NCI-H774 (cell line): Measurements from ENCODE around the gene NOVA1.
"Not testable (repeated sequence)": the region's sequence is repeated elsewhere in the genome, so short reads cannot be mapped to it uniquely, and the experiment has no call there.

ENCODE experiments used
- DNase-seq: peaks from one replicate; lab custom pipeline; 2025; lab: John Stamatoyannopoulos, UW

The NOVA1 gene, protein sequence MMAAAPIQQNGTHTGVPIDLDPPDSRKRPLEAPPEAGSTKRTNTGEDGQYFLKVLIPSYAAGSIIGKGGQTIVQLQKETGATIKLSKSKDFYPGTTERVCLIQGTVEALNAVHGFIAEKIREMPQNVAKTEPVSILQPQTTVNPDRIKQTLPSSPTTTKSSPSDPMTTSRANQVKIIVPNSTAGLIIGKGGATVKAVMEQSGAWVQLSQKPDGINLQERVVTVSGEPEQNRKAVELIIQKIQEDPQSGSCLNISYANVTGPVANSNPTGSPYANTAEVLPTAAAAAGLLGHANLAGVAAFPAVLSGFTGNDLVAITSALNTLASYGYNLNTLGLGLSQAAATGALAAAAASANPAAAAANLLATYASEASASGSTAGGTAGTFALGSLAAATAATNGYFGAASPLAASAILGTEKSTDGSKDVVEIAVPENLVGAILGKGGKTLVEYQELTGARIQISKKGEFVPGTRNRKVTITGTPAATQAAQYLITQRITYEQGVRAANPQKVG

DNA sequence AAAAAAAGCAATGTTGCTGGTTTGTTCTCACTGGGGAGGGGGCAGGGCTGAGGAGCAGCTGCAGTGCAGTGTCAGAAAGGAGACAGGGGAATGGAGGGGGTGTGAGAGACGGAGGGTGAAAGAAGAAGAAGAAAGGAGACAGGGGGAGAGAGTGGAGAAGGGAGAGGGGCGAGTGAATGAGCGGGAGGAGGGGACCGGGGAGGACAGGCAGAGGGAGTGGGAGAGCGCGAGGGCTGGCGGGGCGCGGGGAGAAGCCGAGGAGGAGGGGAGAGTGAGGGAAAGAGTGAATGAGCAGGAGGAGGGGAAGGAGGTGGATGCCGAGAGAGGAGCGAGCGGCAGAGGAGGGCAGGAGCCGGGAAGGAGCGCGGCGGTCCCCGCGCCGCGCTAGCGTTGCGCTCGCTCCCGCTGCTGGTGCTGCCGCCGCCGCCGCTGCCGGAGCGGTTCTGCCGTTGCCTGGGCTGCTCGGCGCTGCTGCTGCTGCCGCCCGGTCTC is at the start of gene NOVA1:
Gene NOVA1, minus strand, starts transcription at position 445 of the 492 bp plus-strand sequence. CDS start 597 bp downstream, outside the sequence.
- no peak for DNase-seq

DNA sequence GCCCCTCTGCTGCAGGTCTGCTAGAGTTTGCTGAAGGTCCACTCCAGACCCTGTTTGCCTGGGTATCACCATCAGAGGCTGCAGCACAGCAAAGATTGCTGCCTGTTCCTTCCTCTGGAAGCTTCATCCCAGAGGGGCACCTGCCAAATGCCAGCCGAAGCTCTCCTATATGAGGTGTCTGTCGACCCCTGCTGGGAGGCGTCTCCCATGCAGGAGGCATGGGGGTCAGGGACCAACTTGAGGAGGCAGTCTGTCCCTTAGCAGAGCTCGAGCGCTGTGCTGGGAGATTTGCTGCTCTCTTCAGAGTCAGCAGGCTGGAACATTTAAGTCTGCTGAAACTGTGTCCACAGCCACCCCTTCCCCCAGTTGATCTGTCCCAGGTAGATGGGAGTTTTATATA is 47.2 kb upstream of the NOVA1 start:
- not testable (repeated sequence) for DNase-seq

DNA sequence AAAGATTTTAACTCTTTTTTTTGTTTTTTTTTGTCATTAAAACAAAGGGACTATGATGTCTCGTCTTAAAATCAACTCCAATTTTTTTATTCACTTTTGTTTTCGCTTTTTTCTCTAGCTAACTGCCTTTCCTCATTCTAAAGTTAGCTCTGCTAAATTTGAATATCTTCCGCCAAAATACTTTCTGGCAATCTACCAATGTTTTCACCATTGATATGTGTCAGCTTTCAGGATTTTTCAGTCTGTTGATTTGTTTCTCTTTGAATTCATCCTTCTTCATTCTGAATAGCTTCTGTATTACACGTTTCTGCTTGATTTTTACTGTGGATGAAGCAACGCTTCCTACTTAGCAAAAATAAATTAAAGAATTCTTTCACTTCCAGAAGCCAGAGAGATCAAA is 38.7 kb upstream of the NOVA1 start:
- DNase-seq, result no peak

GRCh38 chr14:26634946-26635345 is 37.1 kb upstream of the NOVA1 start:
- not testable (repeated sequence) for DNase-seq

DNA sequence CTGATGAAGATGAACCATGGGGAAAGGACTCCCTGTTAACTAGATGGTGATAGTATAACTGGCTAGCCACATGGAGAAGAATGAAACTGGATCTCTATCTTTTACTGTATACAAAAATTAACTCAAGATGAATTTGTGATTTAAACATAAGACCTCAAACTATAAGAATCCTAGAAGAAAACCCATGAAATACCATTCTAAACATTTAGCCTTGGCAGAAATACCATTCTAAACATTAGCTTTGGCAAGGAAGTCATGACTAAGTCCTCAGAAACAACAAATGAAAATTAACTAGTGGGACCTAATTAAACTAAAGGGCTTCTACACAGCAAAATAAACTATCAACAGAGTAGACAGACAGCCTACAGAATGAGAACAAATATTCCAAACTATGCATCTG is 28.4 kb upstream of the NOVA1 start:
- DNase-seq, result no peak

- no peak for DNase-seq
These were observed 24.8 kb upstream of the NOVA1 start for GRCh38 chr14:26622611-26623010.

DNA sequence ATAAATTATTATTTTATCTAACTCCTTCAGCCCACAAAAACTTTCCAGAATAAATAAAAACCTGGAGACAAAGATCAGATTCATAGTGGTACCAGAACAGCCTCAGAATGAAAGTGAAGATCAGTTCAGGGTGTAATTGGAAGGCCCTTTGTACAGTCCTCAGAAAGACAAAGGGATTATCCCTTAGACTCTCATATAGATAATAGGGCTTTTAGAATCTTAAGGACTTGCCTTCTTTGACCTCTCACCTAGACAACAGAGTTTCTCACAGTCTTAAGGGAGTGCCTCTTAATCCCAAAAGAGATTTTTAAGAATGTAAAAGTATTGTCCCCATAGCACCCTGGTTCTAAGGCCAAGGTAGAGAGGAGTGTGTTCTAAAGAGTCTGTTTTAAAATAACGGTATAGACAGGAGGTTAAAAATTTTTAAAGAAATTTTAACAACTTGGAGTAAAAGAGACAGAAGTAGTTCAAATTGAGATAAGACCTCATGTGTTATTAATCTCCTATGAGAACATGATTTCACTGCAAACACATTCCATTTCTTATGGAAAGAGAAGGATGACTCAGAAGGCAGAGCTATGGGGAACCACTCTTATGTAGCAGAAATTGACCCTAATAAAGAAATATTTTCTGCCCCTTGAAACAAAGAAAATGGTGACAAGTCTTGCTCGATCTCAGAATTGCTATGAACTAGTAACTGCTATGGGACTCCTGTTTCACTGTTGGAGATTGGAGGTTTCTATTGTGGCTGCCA is 24.2 kb upstream of the NOVA1 start:
- DNase-seq, result no peak

GRCh38 chr14:26621364-26621763 is 23.5 kb upstream of the NOVA1 start:
- no peak for DNase-seq

DNA sequence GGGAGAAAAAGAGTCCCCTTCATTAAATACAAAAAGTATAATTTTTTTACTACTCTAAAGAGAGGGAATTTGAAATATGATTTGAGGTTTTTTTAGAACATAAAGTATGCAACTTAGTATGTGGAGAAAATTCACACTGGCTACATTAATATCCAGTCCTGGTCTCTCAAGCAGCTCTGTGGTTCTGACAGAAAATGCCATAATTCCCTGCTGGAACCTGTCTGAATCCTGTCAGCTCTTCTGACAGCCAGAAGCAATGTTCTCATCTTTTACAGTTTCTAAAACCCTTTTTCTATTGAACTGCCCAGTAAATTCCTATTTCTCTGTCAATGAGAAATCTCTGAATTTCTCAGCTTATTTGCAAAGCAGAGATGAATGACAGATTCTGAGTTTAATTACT is 13.4 kb upstream of the NOVA1 start:
- DNase-seq, result no peak

- no peak for DNase-seq
These were observed 9.0 kb upstream of the NOVA1 start for GRCh38 chr14:26606729-26607312.

DNA sequence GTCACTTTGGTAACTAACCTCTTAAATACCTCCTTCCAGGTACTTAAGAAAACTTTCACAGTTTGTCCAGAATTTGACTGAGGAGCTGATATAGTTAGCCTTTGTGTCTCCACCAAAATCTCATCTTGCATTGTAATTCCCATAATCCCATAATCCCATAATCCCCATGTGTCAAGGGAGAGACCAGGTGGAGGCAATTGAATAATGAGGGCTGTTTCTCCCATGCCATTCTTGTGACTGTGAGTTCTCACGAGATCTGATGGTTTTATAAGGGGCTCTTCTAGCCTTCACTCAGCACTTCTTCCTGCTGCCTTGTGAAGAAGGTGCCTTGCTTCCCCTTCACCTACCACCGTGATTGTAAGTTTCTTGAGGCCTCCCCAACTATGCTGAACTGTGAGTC is 7.8 kb upstream of the NOVA1 start:
- no peak for DNase-seq

- DNase-seq, result no peak
These were observed 5.1 kb upstream of the NOVA1 start for GRCh38 chr14:26602902-26603301.

GRCh38 chr14:26601856-26602255 is 4.0 kb upstream of the NOVA1 start:
- no peak for DNase-seq

- DNase-seq, result no peak
These were observed 1.5 kb upstream of the NOVA1 start for GRCh38 chr14:26599291-26599690.

GRCh38 chr14:26598672-26599131 is 869 bp upstream of the NOVA1 start:
- no peak for DNase-seq

DNA sequence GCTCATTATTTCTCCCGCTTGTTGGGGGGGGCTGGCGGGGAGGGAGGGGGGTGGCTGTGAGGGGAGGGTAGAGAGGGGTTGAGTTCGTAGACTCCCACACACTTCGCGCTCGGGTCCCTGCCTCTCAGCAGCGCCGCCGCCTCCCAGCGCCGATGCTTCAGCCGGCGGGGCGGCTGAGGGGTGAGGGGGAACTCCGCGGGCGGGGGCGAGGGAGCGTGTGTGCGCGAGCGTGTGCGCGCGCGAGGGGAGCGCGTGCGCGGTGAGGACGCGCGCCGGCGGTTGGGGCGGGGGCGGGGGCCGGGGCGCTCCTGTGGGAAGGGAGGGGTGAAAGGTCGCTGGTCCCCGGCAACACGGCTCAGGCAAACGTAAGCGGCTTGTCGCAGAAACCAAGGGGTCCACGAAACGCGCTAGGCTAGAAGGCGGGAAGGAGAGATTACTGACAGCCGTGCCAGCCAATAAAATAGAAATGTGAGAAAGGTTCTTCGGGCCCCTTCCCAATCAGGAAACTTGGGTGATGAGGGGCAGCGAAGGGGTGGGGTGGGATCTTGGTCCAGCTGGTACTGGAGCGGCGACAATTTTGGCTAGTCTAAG is 343 bp upstream of the NOVA1 start:
- peak; percentile 99 for DNase-seq

DNA sequence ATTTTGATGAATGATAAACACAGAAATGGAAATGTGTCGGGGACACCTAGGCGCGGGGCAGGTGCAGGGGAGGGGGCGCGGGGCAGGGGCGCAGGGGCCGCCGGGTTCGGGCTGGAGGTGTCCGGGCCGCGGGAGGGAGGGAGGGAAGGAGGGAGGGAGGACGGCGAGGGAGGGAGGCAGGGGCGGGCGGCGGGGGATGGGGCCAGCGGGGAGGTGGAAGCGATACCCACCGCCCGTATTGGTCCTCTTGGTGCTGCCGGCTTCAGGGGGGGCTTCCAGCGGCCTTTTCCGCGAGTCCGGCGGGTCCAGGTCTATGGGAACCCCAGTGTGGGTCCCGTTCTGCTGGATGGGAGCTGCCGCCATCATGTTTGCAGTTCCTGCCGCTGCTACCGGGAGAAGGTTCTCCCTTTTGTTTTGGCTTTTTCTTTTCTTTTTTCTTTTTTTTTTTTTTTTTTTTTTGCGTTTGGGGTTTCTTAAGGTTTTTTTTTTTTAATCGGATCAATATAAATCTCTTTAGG is 703 bp downstream of the NOVA1 start:
- DNase-seq, result no peak

DNA sequence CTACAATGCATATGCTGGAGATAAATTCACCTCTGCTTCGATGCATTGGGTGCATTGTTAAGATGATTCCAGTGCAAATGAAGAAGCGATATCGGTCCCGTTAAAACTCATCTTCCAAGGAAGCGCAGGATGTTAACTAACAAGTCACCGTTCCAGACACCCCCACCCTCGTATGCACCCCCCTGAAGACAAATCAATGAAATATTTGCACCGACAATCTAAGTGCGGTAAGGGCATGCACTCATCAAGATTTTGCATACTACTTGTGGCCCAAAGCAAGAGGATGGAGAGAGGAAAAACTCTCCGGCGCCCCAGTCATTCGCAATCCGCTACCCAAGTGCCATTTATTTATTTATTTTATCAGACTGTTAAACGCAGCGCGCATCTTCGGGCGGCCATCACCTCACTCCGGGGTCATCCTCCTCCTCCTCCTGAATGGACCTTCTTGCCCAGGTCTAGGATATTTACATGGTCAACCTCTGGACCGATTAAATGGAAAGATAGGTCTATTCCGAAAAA is 1.2 kb downstream of the NOVA1 start:
- DNase-seq, result no peak

DNA sequence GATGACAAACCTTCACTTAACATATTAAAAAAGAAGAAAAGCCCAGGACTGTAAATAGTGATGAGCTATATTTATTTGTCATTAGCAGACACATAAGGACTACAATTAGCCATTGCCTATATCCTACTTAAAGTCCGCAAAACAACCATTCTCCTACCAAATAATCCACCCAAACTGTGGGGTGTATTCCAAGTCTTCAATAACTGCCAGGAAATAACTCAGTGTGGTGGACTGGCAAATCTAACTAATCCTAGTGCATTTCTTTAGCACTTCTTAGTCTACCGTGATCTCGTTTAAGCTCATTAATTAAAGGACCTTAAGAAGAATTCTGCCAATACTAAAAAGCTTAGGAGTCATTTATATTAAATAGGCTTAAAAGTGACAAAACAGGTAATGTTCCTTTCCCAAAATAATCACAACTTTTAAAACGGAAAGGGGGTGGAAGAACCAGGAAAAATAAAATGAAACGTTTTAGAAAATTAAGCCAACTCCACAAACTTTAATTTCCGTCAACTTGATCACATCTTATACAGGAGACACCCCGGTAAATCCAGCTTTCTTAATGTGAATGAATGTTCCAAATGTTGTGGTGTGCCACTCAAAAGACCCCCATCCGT is 1.8 kb downstream of the NOVA1 start:
- no peak for DNase-seq

- DNase-seq, result no peak
These were observed 2.9 kb downstream of the NOVA1 start for GRCh38 chr14:26594756-26595545.
